IPS-20b (cell line): Measurements from ENCODE around the gene ATP8B1.

ENCODE experiments used
- H3K27ac ChIP-seq: one replicate; pipeline ENCODE4 v1.5.1; 2013; ENCODE audit warnings: low read length
- H3K27me3 ChIP-seq: 2 replicates; pipeline ENCODE4 v1.6.1; 2013; ENCODE audit warnings: mild to moderate bottlenecking, low read length, inconsistent platforms; ENCODE audit not compliant: insufficient read depth
- H3K36me3 ChIP-seq: 2 replicates; pipeline ENCODE4 v1.6.1; 2013; ENCODE audit warnings: low read depth, mild to moderate bottlenecking, inconsistent platforms, low read length, moderate library complexity; ENCODE audit not compliant: insufficient read depth
- H3K4me1 ChIP-seq: 2 replicates; pipeline ENCODE4 v1.6.1; 2013; ENCODE audit warnings: mild to moderate bottlenecking, control low read depth, inconsistent platforms, low read length, moderate library complexity; ENCODE audit not compliant: insufficient read depth
- H3K4me3 ChIP-seq: 2 replicates; pipeline ENCODE4 v1.5.1; 2013; ENCODE audit warnings: mild to moderate bottlenecking, low read length, inconsistent platforms
- H3K9ac ChIP-seq: 2 replicates; pipeline ENCODE4 v1.6.1; 2013; ENCODE audit warnings: low read depth, mild to moderate bottlenecking, inconsistent platforms, low read length, moderate library complexity
- H3K9me3 ChIP-seq: 2 replicates; pipeline ENCODE4 v1.6.1; 2013; ENCODE audit warnings: mild to moderate bottlenecking, low read depth, low read length, inconsistent platforms; ENCODE audit not compliant: insufficient read depth

ATP8B1 gene

GRCh38 chr18:57814555-57814954 lies 11.4 kb upstream of the ATP8B1 start:
- no peaks in the 10 kb centered on the region for H3K36me3 ChIP-seq
- peaks cover 6% of the 10 kb centered on the region; the same call in 1 of the 2 replicates for H3K9me3 ChIP-seq
- H3K27ac ChIP-seq, result no peak overlapping the region
- no peaks in the 10 kb centered on the region for H3K27me3 ChIP-seq
- H3K4me1 ChIP-seq, result no peaks in the 10 kb centered on the region
- no peak overlapping the region for H3K9ac ChIP-seq
- H3K4me3 ChIP-seq, result no peak overlapping the region

GRCh38 chr18:57813245-57813644 lies 10.1 kb upstream of the ATP8B1 start:
- Histone ChIP-seq H3K27me3 (no peaks in the 10 kb centered on the region), H3K4me3 (no peak overlapping the region), H3K9me3 (peaks cover 6% of the 10 kb centered on the region; the same call in 1 of the 2 replicates), H3K4me1 (no peaks in the 10 kb centered on the region), H3K27ac (no peak overlapping the region), H3K36me3 (no peaks in the 10 kb centered on the region), H3K9ac (no peak overlapping the region)

- Histone ChIP-seq H3K4me3 (no peak overlapping the region), H3K9me3 (peaks cover 6% of the 10 kb centered on the region; the same call in 1 of the 2 replicates), H3K4me1 (no peaks in the 10 kb centered on the region), H3K27me3 (no peaks in the 10 kb centered on the region), H3K9ac (no peak overlapping the region), H3K27ac (no peak overlapping the region), H3K36me3 (no peaks in the 10 kb centered on the region)
These were observed 9.0 kb upstream of the ATP8B1 start for GRCh38 chr18:57812126-57812477.

DNA sequence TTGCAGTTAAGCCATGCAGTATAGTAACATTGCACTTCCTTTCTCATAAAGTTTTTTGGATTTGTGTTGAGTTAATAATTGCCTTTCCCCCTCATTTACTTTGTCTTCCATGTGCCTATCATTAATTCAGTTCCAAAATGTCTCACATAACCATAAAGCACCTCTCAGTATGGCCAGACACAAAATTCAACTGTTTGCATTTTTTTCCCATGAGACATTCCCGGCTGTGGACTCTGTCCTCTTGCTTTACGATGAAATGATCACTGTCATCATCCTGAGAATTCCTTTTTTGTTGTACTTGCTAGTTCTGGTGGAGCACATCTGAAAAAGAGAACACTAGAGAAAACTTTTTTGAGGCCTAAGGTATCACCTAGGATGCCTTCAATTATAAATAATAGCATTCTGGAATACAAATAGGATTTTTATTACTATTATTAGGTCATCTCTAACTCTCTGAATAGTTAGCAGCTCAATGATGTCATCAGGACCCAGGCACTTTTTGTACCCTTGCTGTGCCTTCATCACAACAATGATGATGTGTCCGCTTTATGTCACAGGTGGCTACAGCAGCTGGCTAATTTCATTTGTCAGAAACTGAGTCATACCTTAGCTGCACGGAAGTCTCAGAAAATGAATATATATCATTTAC lies 8.5 kb upstream of the ATP8B1 start:
- no peaks in the 10 kb centered on the region for H3K36me3 ChIP-seq
- 0 out of 2 replicates have a peak, but pooled peaks cover 4% of the 10 kb centered on the region for H3K27me3 ChIP-seq
- no peak overlapping the region for H3K4me3 ChIP-seq
- H3K27ac ChIP-seq, result no peak overlapping the region
- H3K9me3 ChIP-seq, result peaks cover 6% of the 10 kb centered on the region; the same call in 1 of the 2 replicates
- no peaks in the 10 kb centered on the region for H3K4me1 ChIP-seq
- H3K9ac ChIP-seq, result no peak overlapping the region

GRCh38 chr18:57809190-57809589 lies 6.1 kb upstream of the ATP8B1 start:
- peaks cover 6% of the 10 kb centered on the region; the same call in 1 of the 2 replicates for H3K9me3 ChIP-seq
- H3K9ac ChIP-seq, result no peak overlapping the region
- no peaks in the 10 kb centered on the region for H3K36me3 ChIP-seq
- H3K4me1 ChIP-seq, result no peaks in the 10 kb centered on the region
- no peak overlapping the region for H3K4me3 ChIP-seq
- peaks cover 28% of the 10 kb centered on the region for H3K27me3 ChIP-seq
- no peak overlapping the region for H3K27ac ChIP-seq

DNA sequence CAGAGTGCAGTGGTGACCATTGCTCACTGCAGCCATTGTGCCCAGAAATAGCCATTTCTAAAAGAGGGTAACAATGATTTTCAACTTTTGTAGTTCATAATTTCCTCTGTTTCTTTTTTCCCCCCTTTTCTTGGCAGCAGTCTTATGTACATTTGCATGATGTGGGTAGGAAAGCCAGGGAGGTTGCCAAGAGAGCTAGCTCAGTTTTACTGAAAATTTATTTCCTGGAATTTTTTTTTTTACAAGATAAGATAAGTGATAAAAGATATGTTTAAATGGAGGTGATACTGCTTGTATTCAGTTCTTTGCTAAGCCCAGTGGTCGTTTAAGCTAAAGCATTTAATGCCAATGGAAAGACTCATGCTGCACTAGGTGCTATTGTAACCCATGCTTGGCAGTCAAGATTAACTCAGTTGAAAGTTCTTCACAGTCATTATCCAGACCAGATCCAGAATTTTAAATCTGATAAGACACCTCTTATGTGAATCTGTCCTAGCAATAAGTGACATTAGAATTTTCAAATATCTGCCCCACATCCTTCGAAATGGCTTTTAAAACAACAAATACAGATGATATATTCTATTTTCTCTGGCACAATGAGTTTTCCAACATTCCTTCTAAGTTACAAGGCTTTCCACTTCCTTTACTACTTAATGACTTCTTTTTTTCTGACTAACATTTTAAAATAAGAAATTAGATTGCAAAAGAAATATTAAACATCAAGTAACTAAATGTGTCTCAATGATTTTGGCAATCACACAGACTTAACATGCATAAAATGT lies 4.4 kb upstream of the ATP8B1 start:
- no peak overlapping the region for H3K4me3 ChIP-seq

GRCh38 chr18:57806978-57807285 lies 3.8 kb upstream of the ATP8B1 start:
- no peaks in the 10 kb centered on the region for H3K4me1 ChIP-seq
- no peaks in the 10 kb centered on the region for H3K36me3 ChIP-seq
- H3K27ac ChIP-seq, result no peak overlapping the region

More for the DNA sequence above, 4.4 kb upstream of the ATP8B1 start:
- Histone ChIP-seq H3K9ac (no peak overlapping the region), H3K27ac (no peak overlapping the region), H3K9me3 (peaks cover 6% of the 10 kb centered on the region; the same call in 1 of the 2 replicates), H3K36me3 (no peaks in the 10 kb centered on the region), H3K4me1 (no peaks in the 10 kb centered on the region), H3K27me3 (peaks cover 42% of the 10 kb centered on the region)

DNA sequence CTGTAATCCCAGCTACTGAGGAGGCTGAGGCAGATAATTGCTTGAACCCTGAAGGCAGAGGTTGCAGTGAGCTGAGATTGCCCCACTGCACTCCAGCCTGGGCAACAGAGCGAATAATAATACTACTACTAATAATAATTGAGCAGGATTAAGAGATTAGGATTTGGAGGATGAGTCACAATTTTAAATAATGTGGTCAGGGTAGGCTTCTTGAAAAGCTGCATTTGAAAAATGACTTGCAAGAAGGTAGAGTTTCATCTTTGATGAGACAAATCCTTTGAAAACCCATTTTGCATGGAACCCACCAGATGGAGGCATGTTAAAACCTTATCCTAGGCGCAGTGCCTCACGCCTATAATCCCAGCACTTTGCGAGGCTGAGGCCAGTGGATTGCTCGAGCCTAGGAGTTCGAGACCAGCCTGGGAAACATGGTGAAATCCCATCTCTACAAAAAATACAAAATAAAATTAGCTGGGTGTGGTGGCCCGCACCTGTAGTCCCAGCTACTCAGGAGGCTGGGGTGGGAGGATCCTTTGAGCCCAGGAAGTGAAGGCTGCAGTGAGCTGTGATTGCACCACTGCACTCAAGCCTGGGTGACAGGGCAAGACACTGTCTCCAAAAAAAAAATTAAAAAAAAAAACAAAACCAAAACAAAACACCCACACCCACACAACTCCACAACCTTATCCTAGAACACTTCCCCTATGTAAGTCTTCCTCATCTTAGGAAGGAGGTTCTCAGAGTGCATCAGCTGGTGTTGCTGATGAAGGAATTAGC lies 3.3 kb upstream of the ATP8B1 start:
- no peak overlapping the region for H3K4me3 ChIP-seq
- no peak overlapping the region for H3K27ac ChIP-seq
- H3K9me3 ChIP-seq, result no peaks in the 10 kb centered on the region
- H3K36me3 ChIP-seq, result no peaks in the 10 kb centered on the region
- H3K9ac ChIP-seq, result no peak overlapping the region
- H3K4me1 ChIP-seq, result no peaks in the 10 kb centered on the region
- H3K27me3 ChIP-seq, result peaks cover 54% of the 10 kb centered on the region

More at GRCh38 chr18:57806978-57807285, 3.8 kb upstream of the ATP8B1 start:
- no peak overlapping the region for H3K9ac ChIP-seq
- no peak overlapping the region for H3K4me3 ChIP-seq
- peaks cover 48% of the 10 kb centered on the region for H3K27me3 ChIP-seq
- H3K9me3 ChIP-seq, result peaks cover 2% of the 10 kb centered on the region; the same call in 1 of the 2 replicates

DNA sequence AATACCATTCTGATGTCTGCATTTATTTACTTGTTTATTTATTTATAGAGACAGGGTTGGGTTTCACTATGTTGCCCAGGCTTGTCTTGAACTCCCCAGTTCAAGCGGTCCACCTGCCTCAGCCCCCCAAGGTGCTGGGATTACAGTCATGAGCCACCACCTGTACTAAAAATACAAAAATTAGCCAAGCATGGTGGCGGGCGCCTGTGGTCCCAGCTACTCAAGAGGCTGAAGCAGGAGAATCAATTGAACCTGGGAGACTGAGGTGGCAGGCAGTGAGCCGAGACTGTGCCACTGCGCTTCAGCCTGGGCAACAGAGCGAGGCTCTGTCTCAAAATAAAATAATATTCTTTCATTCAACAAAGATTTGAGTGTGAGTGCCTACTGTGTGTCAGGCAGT lies 2.0 kb upstream of the ATP8B1 start:
- H3K4me3 ChIP-seq, result no peak overlapping the region
- no peak overlapping the region for H3K27ac ChIP-seq
- no peaks in the 10 kb centered on the region for H3K9me3 ChIP-seq
- H3K4me1 ChIP-seq, result no peaks in the 10 kb centered on the region
- no peaks in the 10 kb centered on the region for H3K36me3 ChIP-seq
- no peak overlapping the region for H3K9ac ChIP-seq
- peaks cover 66% of the 10 kb centered on the region for H3K27me3 ChIP-seq

GRCh38 chr18:57804557-57804956 lies 1.4 kb upstream of the ATP8B1 start:
- Histone ChIP-seq H3K27me3 (peaks cover 72% of the 10 kb centered on the region), H3K4me1 (no peaks in the 10 kb centered on the region), H3K27ac (no peak overlapping the region)

GRCh38 chr18:57802213-57803102 lies 657 bp downstream of the ATP8B1 start:
- H3K27me3 ChIP-seq, result peaks cover 84% of the 10 kb centered on the region
- no peak overlapping the region for H3K9ac ChIP-seq
- H3K36me3 ChIP-seq, result no peaks in the 10 kb centered on the region
- H3K27ac ChIP-seq, result no peak overlapping the region
- H3K4me3 ChIP-seq, result peak overlapping the region; percentile 77
- H3K9me3 ChIP-seq, result no peaks in the 10 kb centered on the region
- H3K4me1 ChIP-seq, result no peaks in the 10 kb centered on the region

More at GRCh38 chr18:57804557-57804956, 1.4 kb upstream of the ATP8B1 start:
- Histone ChIP-seq H3K4me3 (no peak overlapping the region), H3K9ac (no peak overlapping the region), H3K36me3 (no peaks in the 10 kb centered on the region), H3K9me3 (no peaks in the 10 kb centered on the region)
